SK-N-SH (cell line): ENCODE measurements around the gene MXI1.
"Not testable (repeated sequence)": the region's sequence is repeated elsewhere in the genome, so short reads cannot be mapped to it uniquely, and the experiment has no call there.

ENCODE experiments used
- CHD2 ChIP-seq: fragments of 150-350 bp; IDR thresholded peaks from 2 replicates; pipeline ENCODE4 v1.6.1; 2018; ENCODE audit warnings: low read length; ENCODE audit not compliant: partially characterized antibody
- ELF1 ChIP-seq: IDR thresholded peaks from 2 replicates; pipeline ENCODE4 v1.4.0; 2012
- EZH2phosphoT487 ChIP-seq: fragments of 200-600 bp; sonication (generic); IDR thresholded peaks from 2 replicates; pipeline ENCODE4 v1.6.1; 2017; ENCODE audit warnings: low read depth, mixed run types, mild to moderate bottlenecking, antibody characterized with exemption, moderate library complexity, borderline replicate concordance
- FOSL2 ChIP-seq: IDR thresholded peaks from 2 replicates; pipeline ENCODE4 v1.4.0; 2012; ENCODE audit warnings: low read depth, mild to moderate bottlenecking, moderate library complexity, borderline replicate concordance
- GABPA ChIP-seq: IDR thresholded peaks from 2 replicates; pipeline ENCODE4 v1.4.0; 2012; ENCODE audit warnings: low read depth, mild to moderate bottlenecking
- MEF2A ChIP-seq: IDR thresholded peaks from 2 replicates; pipeline ENCODE4 v1.4.0; 2012; ENCODE audit warnings: low read depth, borderline replicate concordance
- MXI1 ChIP-seq: IDR thresholded peaks from 2 replicates; pipeline ENCODE4 v1.6.1; 2012; ENCODE audit warnings: mild to moderate bottlenecking, low read depth, low read length, improper control_type of control experiment
- RFX5 ChIP-seq: IDR thresholded peaks from 2 replicates; pipeline ENCODE4 v1.6.1; 2012; ENCODE audit warnings: mild to moderate bottlenecking, improper control_type of control experiment, low read length
- SIN3A ChIP-seq: IDR thresholded peaks from 2 replicates; pipeline ENCODE4 v1.6.1; 2012; ENCODE audit warnings: low read depth, mild to moderate bottlenecking, low read length, moderate library complexity, borderline replicate concordance
- SMC3 ChIP-seq: IDR thresholded peaks from 2 replicates; pipeline ENCODE4 v1.6.1; 2012; ENCODE audit warnings: low read depth, low read length, improper control_type of control experiment
- TCF12 ChIP-seq: IDR thresholded peaks from 2 replicates; pipeline ENCODE4 v1.4.0; 2012
- TEAD4 ChIP-seq: IDR thresholded peaks from 2 replicates; pipeline ENCODE4 v1.4.0; 2012; ENCODE audit warnings: mild to moderate bottlenecking, borderline replicate concordance; ENCODE audit not compliant: insufficient read depth
- TF ChIP-seq, protein P1 (sequence below): fragments of 200-600 bp; sonication (generic); IDR thresholded peaks from 2 replicates; pipeline ENCODE4 v1.6.1; 2017; ENCODE audit warnings: antibody characterized with exemption, mild to moderate bottlenecking, moderate library complexity
- TF ChIP-seq, protein P2 (sequence below): IDR thresholded peaks from 2 replicates; pipeline ENCODE4 v1.4.0; 2012; ENCODE audit warnings: low read depth, borderline replicate concordance

DNA sequence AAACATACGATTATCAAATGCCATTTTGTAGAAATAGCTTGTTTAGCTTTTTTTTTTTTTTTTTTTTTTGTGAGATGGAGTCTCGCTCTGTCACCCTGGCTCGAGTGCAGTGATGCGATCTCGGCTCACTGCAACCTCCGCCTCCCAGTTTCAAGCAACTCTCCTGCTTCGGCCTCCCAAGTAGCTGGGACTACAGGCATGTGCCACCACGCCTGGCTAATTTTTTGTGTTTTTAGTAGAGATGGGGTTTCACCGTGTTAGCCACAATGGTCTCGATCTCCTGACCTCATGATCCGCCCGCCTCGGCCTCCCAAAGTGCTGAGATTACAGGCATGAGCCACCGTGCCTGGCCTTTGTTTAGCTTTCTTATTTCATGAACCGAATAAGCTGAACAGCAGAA, 65.6 kb downstream of the MXI1 start:
- TF ChIP-seq, protein P1, sequence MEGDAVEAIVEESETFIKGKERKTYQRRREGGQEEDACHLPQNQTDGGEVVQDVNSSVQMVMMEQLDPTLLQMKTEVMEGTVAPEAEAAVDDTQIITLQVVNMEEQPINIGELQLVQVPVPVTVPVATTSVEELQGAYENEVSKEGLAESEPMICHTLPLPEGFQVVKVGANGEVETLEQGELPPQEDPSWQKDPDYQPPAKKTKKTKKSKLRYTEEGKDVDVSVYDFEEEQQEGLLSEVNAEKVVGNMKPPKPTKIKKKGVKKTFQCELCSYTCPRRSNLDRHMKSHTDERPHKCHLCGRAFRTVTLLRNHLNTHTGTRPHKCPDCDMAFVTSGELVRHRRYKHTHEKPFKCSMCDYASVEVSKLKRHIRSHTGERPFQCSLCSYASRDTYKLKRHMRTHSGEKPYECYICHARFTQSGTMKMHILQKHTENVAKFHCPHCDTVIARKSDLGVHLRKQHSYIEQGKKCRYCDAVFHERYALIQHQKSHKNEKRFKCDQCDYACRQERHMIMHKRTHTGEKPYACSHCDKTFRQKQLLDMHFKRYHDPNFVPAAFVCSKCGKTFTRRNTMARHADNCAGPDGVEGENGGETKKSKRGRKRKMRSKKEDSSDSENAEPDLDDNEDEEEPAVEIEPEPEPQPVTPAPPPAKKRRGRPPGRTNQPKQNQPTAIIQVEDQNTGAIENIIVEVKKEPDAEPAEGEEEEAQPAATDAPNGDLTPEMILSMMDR: not testable (repeated sequence)
- TF ChIP-seq TCF12, FOSL2, SIN3A, TEAD4, MEF2A, SMC3, ELF1, RFX5, MXI1, EZH2phosphoT487, CHD2, GABPA: not testable (repeated sequence)
- TF ChIP-seq, protein P2, sequence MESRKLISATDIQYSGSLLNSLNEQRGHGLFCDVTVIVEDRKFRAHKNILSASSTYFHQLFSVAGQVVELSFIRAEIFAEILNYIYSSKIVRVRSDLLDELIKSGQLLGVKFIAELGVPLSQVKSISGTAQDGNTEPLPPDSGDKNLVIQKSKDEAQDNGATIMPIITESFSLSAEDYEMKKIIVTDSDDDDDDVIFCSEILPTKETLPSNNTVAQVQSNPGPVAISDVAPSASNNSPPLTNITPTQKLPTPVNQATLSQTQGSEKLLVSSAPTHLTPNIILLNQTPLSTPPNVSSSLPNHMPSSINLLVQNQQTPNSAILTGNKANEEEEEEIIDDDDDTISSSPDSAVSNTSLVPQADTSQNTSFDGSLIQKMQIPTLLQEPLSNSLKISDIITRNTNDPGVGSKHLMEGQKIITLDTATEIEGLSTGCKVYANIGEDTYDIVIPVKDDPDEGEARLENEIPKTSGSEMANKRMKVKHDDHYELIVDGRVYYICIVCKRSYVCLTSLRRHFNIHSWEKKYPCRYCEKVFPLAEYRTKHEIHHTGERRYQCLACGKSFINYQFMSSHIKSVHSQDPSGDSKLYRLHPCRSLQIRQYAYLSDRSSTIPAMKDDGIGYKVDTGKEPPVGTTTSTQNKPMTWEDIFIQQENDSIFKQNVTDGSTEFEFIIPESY: not testable (repeated sequence)
